Astrocyte of the spinal cord (primary cell): Measurements from ENCODE around the gene NCOA5.

Source experiments
- DNase-seq: peaks from one replicate; pipeline ENCODE4 v3.0.0; 2011; ENCODE audit warnings: low read depth, low spot score
- H3K4me3 ChIP-seq: 2 replicates; pipeline ENCODE4 v1.5.1; 2011; ENCODE audit warnings: low read depth, mild to moderate bottlenecking, low read length, moderate library complexity
- CTCF ChIP-seq: IDR thresholded peaks from 2 replicates; pipeline ENCODE4 v1.5.1; 2012; ENCODE audit warnings: low read depth, mild to moderate bottlenecking, low read length, inconsistent platforms
- in situ Hi-C: cut with HindIII; loops from 2 replicates; pipeline ENCODE4 v1.10.0; 2017; ENCODE audit warnings: low sequenced_read_pairs

The NCOA5 gene

DNA sequence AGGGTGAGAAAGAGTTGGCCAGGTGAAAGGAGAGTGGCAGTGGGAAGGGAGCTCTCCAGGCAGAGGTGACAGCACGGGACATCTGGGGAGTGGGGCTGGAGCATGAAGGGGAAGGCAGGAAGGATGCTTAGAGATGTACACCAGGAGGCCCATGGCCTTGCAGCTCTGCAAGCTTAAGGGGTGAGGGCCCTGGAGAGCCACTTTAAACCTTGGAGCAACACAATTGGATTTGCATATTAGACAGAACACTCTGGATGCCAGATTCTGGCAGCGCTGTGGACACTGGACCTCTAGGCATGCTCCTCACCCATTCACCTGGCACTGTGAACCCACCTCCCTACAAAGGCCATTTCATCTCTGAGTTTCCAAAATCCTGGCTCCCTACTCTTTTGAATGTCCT lies 24.7 kb upstream of the NCOA5 start:
- no peak for DNase-seq
- in situ Hi-C loops = no loop called here
- no peak for TF ChIP-seq CTCF
- no peak overlapping the region for H3K4me3 ChIP-seq

GRCh38 chr20:46113113-46113470 lies 23.3 kb upstream of the NCOA5 start:
- in situ Hi-C loops = no loop called here
- H3K4me3 ChIP-seq = no peak overlapping the region
- no peak for DNase-seq
- TF ChIP-seq CTCF = no peak

DNA sequence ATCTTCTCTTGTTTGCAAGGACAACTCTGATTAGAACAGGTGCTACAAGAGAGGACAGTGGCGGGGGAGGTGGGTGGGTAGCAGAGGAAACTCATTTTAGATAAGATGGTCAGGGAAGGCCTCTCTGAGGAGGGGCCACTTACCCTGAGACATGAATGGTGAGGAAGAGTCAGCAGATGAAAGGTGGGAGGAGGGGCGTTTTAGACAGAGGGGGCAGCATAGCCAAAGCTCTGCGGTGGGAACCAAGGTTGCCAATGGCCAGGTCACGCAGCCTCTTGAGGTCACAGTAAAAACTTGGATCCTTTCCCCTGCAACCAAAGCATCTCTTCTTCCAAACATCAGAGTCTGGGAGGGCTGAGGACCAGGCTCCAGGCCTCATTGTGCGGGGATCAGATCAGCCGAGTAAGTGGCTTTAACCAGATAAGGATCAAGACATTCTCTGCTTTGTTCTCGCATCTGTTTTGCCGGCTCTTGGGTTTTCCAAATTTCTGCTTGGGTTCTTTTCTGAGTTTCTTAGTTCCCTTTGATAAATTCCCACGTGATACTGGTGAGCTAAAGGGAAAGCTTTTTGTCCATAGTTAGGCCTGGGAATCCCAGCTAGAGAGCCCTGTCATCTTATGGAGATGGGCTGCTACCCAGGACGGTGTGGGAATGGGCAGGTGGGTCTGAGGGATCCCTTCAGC lies 22.8 kb upstream of the NCOA5 start:
- TF ChIP-seq CTCF = no peak
- DNase-seq = no peak
- no peak overlapping the region for H3K4me3 ChIP-seq
- in situ Hi-C loops = no loop called here

DNA sequence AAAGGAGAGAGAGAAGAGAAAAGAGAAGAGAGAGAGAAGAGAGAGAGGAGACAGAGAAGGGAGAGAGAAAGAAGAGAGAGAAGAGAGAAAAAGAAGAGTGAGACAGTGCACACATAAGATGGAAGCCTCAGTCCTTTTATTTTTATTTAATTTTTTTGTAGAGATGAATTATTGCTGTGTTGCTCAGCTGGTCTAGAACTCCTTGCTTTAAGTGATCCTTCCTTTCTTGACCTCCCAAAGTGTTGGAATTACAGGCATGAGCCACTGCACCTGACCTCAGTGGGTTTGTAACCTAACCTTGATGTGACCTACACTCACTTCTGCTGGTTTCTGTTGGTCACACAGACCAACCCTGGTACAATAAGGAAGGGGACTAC lies 22.1 kb upstream of the NCOA5 start:
- TF ChIP-seq CTCF = no peak
- in situ Hi-C loops = no loop called here
- DNase-seq = no peak
- H3K4me3 ChIP-seq = no peak overlapping the region

DNA sequence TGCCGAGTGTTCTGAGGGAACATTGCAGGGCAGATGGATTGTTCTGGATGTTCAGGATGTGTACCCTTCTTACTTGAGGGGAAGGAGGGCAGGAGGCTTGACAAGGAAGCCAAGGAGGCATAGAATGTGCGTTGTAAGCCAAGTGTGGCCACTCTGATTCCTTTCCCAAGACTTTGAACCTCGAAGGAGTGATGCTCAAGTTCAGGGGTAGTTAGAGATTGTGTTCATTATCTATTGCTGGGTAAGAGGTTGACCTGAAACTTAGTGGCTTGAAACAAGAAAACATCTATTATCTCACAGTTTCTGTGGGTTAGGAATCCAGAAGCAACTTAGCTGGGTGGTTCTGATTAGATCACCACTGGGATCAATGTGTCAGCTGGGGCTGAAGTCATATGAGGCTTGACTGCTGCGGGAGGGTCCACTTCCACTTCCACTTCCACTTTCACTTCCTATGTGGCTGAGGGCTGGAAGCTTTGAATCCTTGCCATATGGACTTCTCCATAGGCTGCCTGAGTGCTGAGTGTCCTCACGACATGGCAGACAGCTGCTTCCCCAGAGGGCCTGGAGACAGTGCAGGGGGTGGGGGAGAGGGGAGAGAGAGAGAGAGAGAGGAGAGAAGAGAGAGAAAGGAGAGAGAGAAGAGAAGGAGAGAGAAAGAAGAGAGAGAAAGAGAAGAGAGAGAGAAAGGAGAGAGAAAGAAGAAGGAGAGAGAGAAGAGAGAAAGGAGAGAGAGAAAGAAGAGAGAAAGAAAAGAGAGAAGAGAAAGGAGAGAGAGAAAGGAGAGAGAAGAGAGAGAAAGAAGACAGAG lies 21.5 kb upstream of the NCOA5 start:
- H3K4me3 ChIP-seq = no peak overlapping the region
- no peak for TF ChIP-seq CTCF
- in situ Hi-C loops = no loop called here
- no peak for DNase-seq

DNA sequence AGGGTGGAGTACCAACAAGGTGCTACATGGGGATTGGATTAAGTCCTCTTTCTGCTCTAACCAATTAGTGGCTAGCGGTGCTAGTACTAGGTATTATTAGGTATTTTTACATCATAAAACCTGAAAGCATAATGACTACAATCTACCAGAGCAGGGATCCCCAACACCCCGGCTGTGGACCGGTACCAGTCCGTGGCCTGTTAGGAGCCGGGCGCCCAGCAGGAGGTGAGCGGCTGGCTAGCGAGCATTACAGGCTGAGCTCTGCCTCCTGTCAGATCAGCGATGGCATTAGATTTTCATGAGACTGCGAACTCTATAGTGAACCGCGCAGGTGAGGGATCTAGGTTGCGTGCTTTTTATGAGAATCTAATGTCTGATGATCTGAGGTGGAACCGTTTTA lies 19.2 kb upstream of the NCOA5 start:
- TF ChIP-seq CTCF = no peak
- in situ Hi-C loops = no loop called here
- H3K4me3 ChIP-seq = no peak overlapping the region
- DNase-seq = no peak
